K562 (cell line): ENCODE measurements around the gene MBOAT7.

Source experiments
- EP300 ChIP-seq: IDR thresholded peaks from 2 replicates; pipeline ENCODE4 v1.6.1; 2012; ENCODE audit warnings: low read length, improper control_type of control experiment
- MAFK ChIP-seq: IDR thresholded peaks from 2 replicates; pipeline ENCODE4 v1.6.1; 2011; ENCODE audit warnings: low read length, improper control_type of control experiment
- PML ChIP-seq: IDR thresholded peaks from 2 replicates; pipeline ENCODE4 v1.6.1; 2012; ENCODE audit warnings: low read length, inconsistent platforms
- ZNF274 ChIP-seq: IDR thresholded peaks from 2 replicates; pipeline ENCODE4 v1.6.1; 2011; ENCODE audit warnings: low read depth, mild to moderate bottlenecking, low read length, moderate library complexity, borderline replicate concordance

DNA sequence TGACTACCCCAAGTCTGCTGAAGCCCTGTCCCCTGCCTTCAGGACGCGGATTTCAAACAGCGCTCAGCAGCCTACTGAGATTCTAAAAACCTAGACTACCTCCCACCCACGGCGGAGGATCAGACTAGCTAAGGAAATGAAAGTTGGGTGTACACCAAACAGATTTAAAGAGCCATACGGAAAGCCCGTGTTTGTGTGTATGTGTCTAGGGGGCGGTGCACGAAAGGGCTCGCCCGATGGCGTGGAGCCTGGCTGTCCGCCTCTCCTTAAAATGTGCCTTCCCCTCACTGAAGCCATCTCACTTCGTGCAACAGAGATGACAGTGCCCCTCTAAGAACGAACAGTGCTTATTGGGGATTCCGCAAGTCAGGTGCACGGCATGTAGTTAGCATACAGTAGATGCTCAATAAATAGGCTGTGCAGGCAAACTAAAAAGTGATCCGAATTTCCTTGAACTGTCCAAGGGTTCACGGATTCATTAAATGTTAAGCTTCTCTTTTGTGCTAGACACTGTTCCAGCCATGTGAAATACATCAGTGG is 30.5 kb downstream of the MBOAT7 start:
- TF ChIP-seq ZNF274: no peak
- TF ChIP-seq PML: no peak
- no peak for TF ChIP-seq MAFK
- no peak for TF ChIP-seq EP300
